NCI-H1417 treated with DMSO at 0.1 percent for 48 hours (cell line): ENCODE results near the gene ARHGEF33.

Source experiments
- DNase-seq: peaks from one replicate; lab custom pipeline; 2025; lab: John Stamatoyannopoulos, UW

ARHGEF33 gene

DNA sequence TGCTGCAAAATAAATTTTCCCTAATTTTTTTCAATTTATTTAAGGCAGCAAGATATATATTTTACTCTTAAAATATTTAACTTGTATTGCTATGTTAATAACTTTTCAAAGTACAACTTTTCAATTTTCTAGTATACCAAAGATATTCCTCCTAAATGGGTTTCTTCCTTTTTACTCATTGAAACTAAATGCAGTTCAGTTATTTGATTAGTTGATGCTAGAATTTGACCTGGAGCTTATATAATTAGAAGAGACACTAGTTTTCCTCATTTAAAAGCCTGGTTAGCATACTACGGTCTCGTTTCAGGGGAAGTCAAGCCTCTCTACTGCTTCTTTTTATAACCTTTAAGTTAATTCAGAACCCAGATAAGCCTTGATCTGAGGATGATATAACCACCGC is at the start of gene ARHGEF33:
ARHGEF33 (plus strand) TSS at position 301 of the 400 bp plus-strand sequence. CDS start 29,573 bp downstream, outside the sequence.
- DNase-seq = no peak

- no peak for DNase-seq
These were observed 39.6 kb upstream of the ARHGEF33 start for GRCh38 chr2:38850045-38850444.

GRCh38 chr2:38856165-38856564 is 33.5 kb upstream of the ARHGEF33 start:
- DNase-seq = no peak

GRCh38 chr2:38862476-38862875 is 27.2 kb upstream of the ARHGEF33 start:
- DNase-seq = no peak

GRCh38 chr2:38863061-38863695 is 26.5 kb upstream of the ARHGEF33 start:
- no peak for DNase-seq

- DNase-seq = no peak
These were observed 22.8 kb upstream of the ARHGEF33 start for GRCh38 chr2:38866773-38867443.

DNA sequence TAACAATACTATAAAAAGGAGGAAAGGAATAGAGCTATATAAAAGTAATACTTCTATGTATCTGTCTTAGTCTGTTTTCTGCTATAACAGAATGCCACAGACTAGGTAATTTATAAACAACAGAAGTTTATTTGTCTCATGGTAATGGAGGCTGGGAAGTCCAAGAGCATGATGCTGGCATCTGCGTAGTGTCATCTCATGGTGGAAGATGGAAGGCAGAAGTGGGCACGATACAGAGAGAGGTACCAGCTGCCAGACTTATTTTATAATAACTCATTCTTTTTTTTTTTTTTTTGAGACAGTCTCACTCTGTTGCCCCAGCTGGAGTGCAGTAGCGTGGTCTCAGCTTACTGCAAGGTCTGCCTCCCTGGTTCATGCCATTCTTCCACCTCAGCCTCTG is 18.2 kb upstream of the ARHGEF33 start:
- no peak for DNase-seq

DNA sequence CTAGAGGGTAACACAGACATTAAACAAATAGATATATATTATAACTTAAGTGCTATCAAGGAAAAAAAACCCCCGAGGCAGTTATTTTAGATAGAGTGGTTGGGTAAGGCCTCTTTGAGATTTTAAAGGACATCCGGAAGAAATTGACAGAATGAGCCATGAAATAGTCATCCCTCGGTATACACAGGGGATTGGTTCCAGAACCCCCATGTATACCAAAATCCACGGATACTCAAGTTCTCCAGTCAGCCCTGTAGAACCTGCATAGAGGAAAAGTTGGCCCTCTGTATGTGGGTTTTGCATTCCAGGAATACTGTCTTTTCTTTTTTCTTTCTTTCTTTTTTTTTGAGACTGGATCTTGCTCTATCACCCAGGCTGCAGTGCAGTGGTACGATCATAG is 15.9 kb upstream of the ARHGEF33 start:
- no peak for DNase-seq

DNA sequence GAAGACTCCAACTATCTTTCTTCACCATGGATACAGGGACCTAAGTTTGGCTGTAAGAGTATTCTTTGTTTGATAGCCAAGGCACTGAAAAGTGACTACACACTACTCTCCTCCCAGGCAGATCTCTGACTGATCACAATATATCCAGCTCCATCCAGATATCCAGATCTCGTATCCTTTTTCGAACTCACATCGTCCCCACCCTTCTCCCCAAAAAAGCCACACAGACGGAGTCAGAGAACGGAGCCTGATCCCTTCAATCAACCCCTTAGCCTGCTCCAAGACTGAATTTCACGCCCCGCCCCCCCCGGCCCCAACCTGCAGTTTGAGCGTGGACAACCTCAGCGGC is 14.5 kb upstream of the ARHGEF33 start:
- no peak for DNase-seq

- peak; percentile 70 for DNase-seq
These were observed 13.9 kb upstream of the ARHGEF33 start, which contains the start of the genes DHX57 and MORN2 for GRCh38 chr2:38875576-38876367. Gene DHX57, minus strand, starts transcription at chr2:38875934. Its CDS starts 7,529 bp downstream, at chr2:38868405. Gene MORN2, plus strand, starts transcription at chr2:38875976.

DNA sequence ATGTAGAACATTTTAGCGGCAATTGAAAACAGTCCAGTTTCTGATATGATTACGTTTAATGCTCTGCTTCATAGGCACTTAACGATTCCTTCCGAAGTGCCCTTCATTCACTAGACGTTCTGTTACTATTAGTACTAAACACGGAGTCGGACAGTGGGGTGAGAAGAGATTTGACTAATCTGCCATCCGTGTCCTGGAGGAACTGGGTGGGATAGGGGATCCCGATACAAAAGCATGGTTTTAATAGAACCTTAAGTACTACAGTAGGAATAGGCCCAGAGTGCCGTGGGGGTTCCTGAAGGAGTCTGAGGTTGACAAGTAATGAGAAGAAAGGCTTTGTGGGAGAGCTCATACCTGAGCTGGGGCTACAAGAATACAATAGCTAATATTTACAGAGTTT is 13.3 kb upstream of the ARHGEF33 start:
- DNase-seq = no peak

DNA sequence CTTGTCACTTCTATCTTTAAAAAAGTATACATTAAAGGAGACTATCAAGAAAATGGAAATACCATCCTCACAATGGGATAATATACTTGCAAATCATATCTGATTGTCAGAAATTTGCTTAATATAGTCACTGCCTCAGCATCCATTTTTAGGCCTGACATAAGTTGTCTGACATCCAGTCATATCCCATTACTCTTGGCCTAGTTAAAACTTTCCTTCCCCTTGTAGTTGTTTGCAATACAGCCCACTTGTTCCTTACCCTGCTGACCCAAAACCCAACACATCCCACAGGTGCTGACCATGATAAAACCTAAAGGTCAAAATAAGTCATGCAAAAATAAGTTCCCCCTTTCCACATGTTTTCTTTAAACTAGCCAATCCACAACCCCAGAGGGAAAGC is 3.6 kb upstream of the ARHGEF33 start:
- no peak for DNase-seq

DNA sequence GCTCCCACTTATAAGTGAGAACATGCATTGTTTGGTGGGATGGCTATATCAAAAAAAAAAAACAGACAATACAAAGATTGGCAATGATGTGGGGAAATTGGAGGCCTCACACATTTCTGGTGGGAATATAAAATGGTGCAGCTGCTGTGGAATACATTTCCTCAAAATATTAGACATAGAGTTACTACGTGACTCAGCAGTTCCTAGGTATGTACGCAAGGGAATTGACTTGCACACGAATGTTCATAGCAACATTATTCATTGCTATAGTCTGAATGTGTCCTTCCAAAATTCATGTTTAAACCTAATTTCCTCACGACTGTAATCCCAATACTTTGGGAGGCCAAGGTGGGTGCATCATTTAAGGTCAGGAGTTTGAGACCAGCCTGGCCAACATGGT is 2.3 kb upstream of the ARHGEF33 start:
- no peak for DNase-seq

GRCh38 chr2:38887902-38888554 is 1.6 kb upstream of the ARHGEF33 start:
- no peak for DNase-seq

DNA sequence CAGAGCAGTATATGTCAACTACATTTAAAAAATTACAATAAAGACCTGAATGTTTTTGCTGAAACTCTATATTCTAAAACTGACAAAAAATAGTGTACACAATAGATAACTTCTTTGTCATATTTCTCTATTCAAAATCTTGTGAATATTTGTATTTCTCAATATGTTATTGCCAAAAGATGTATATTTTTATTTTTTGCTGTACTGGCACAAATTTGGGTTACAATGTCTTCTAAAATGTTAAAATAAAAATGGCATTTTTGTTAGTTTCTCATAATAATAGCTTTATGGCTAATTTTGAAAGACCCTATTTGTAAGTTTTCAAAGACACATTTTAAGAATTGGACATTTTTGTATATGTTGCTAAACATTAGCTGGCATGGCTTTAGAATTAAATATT is 630 bp upstream of the ARHGEF33 start:
- no peak for DNase-seq

DNA sequence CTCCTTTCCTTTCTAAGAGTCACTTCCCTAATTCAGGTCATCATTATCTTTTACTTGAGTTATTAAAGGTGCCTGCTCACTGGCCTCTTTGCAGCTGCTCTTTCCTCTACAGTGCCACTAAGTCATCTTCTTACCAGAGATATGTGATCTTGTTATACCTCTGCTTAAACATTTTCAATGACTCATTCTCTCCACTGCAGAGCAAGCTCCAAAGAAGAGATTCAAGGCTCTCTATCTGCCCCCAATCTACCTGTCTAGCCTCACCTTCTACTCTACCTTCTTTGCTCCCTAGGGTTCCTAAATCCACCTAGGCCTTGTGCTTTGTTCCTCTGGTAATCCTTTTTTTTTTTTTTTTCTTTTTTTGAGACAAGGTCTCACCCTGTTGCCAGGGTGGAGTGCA is 3.1 kb downstream of the ARHGEF33 start:
- DNase-seq = no peak

- DNase-seq = no peak
These were observed 8.6 kb downstream of the ARHGEF33 start for GRCh38 chr2:38898256-38898655.

DNA sequence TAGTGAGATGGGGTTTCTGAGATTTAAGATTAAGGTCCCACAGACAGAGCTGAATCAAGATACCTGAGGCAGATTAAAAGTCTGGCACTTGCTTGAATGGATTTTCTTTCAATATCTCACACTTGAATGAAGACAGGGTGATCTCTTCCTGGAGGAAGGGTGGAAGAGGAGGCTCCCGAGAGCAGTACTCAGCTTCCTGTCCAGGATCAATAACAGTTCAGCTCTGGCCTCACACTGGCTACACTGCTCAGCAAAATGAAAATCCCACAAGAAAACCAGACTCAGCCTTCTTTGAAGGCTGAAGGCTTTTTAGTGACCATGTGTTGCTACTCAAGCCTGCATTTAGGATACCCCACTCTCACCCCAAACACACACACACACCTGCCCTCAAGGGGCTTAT is 11.1 kb downstream of the ARHGEF33 start:
- DNase-seq = no peak

DNA sequence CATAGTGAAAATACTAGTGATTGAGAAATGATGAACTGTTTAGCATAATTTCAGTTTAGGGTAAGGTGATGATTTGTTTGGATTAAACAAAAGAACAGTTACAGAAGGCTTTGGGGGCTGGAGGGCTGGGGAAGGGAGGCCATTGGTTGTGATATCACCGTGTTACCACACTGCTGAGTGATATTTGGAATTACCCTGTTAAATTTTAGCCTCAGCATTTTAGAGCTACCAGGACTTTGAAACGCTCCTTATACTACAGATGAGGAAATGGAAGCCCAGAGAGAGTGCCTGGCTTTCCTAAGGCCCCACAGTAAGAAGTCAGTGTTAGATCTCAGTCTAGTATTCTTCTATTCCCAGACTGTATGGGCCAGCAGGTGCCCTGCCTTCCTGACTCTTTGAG is 15.6 kb downstream of the ARHGEF33 start:
- no peak for DNase-seq

- DNase-seq = no peak
These were observed 17.6 kb downstream of the ARHGEF33 start for GRCh38 chr2:38907242-38907641.

DNA sequence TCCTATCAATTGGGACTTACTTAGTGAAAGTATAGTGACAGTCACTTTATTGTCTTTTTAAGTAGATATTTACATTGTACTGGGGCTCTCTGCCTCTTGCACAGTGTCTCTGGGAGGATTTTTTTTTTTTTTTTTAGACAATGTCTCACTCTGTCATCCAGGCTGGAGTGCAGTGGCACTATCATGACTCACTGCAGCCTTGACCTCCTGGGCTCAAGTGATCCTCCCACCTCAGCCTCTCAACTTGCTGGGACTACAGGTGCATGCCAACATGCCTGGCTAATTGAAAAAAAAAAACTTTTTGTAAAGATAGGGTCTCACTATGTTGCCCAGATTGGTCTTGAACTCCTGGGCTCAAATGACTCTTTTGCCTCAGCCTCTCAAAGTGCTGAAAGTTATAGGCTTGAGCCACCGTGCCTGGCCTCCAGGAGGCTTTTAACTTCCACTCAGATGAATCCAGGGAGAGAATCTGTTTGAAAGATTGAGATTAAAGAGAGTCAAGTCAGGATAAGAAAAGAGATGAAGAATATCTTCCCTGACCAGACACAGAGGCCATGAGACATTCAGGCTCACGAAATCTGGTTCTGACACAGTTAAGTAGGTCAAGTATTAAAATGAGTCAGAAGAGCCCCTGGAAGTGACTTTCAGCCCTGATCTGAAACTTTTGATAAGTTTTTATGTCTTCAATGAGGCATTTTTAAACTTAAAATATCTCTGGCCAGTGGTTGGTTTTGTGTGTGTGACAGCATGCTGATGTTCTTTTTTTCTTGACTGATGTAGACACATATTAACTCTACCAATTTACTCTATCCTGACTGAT is 18.3 kb downstream of the ARHGEF33 start:
- DNase-seq = no peak

GRCh38 chr2:38909872-38910271 is 20.2 kb downstream of the ARHGEF33 start:
- DNase-seq = no peak
